AG09319 (cell line): ENCODE measurements around the gene ATCAY.
"Not testable (repeated sequence)": the region's sequence is repeated elsewhere in the genome, so short reads cannot be mapped to it uniquely, and the experiment has no call there.

ENCODE experiments used
- DNase-seq: peaks from one replicate; pipeline ENCODE4 v3.0.0-alpha.2; 2010; ENCODE audit warnings: low read depth; ENCODE audit errors: extremely low read depth
- TF ChIP-seq, protein P1 (sequence below): IDR thresholded peaks from 2 replicates; pipeline ENCODE4 v1.5.1; 2011; ENCODE audit warnings: low read depth, mild to moderate bottlenecking, inconsistent platforms, low read length, moderate library complexity

ATCAY gene

GRCh38 chr19:3919793-3920192 lies 39.3 kb downstream of the ATCAY start:
- TF ChIP-seq, protein P1, sequence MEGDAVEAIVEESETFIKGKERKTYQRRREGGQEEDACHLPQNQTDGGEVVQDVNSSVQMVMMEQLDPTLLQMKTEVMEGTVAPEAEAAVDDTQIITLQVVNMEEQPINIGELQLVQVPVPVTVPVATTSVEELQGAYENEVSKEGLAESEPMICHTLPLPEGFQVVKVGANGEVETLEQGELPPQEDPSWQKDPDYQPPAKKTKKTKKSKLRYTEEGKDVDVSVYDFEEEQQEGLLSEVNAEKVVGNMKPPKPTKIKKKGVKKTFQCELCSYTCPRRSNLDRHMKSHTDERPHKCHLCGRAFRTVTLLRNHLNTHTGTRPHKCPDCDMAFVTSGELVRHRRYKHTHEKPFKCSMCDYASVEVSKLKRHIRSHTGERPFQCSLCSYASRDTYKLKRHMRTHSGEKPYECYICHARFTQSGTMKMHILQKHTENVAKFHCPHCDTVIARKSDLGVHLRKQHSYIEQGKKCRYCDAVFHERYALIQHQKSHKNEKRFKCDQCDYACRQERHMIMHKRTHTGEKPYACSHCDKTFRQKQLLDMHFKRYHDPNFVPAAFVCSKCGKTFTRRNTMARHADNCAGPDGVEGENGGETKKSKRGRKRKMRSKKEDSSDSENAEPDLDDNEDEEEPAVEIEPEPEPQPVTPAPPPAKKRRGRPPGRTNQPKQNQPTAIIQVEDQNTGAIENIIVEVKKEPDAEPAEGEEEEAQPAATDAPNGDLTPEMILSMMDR = no peak
- no peak for DNase-seq

GRCh38 chr19:3923096-3923758 lies 42.7 kb downstream of the ATCAY start:
- TF ChIP-seq, protein P1 = no peak
- no peak for DNase-seq

- DNase-seq = no peak
- TF ChIP-seq, protein P1 = no peak
Observed at GRCh38 chr19:3923912-3924311, 43.4 kb downstream of the ATCAY start.

DNA sequence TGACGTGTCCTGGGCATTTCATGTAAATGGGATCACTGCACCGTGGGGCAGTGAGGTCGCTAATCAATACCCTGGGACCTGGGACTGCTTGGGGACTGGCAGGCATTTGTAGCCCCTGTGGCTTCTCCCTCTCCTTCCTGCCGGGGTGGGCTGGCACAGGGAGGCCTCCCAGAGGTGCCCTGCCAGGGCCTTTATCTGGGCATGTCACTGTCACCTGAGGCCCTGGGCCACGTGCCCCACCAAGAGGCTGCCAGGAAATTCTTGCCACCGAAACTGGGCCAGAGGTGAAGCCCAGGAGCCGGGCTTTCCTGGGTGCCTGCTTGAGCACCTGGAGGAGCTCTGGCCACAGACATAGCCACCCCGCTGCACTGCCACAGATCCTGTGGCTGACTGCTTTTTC lies 50.6 kb downstream of the ATCAY start:
- TF ChIP-seq, protein P1 = no peak

DNA sequence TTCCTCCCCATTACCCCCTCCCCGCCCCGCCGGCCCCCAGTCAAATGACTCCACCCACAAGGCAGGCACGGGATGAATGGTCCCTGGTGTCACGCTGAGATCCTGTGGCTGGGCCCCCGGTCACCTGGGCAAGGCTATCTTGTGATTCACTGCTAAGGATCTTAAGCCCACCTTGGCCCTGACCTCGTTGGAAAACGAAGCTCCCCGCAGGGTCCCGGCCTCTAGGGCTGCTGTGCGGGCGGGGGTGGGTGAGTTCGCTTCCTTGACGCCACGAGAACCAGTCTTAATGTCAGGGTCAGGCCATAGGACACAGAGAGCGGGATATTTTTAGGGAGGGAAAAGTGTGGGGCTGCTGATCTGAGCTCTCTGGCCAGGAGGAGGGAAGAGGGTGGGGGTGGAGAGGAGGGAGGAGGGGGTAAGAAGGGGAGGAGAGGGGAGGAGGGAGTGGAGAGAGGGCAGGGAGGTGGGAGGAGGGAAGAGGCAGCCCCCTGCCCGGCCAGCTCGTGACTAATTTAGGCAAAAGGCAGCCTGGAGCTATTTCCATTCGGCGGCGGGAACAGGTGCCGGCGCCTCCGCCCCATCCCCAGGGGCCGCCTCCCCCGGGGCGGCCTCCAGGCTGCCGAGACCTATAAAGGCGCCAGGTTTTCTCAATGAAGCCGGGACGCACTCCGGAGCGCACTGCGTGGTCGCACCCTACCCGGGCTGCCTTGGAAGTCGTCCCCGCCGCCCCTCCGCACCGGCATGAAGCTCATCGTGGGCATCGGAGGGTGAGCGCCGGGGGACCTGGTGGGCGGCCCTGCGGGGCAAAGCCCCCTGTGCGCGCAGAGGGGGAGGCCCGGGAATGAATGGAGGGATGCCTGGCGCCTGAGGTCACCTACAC lies 52.7 kb downstream of the ATCAY start, which contains the start of gene NMRK2:
NMRK2 (plus strand) TSS at position 139 of the 880 bp plus-strand sequence; CDS start at position 742, 603 bp downstream.
- no peak for DNase-seq
- TF ChIP-seq, protein P1 = no peak

More for the DNA sequence above, 50.6 kb downstream of the ATCAY start:
- DNase-seq = no peak

DNA sequence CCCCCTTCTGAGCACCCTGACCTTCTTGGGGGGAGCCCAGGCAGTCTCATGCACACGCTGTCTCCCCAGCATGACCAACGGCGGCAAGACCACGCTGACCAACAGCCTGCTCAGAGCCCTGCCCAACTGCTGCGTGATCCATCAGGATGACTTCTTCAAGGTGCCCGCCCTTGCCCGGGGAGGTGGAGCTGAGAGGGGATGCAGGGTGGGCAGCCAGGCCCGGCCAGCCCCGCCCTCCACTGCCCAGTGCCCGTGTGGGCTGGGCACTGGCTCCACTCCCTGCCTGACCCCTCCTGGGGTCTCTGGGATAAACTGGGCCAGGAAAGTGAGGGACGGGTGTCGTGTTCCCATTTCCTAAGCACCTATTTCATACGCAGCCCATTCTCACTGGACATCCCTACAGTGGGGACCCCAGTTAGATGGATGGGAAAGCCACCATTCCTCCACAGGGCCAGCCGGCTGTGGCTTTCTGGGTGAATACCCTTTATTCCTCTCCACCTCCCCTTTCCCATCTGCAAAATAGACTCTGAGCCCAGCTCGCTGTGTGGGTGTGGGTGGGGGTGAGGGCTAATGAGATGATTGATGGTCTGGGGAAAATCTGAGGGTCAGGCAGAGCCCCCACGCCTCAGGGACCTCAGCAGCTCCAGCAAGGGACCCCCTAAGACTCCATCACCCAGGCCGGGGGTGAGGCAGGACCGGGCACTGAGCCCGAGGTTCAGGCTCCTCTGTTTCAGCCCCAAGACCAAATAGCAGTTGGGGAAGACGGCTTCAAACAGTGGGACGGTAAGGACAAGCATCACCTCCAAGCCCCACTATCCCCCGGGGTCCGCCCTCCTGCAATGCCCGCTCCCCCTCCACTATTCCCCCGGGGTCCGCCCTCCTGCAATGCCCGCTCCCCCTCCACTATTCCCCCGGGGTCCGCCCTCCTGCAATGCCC lies 56.3 kb downstream of the ATCAY start:
- DNase-seq = no peak
- TF ChIP-seq, protein P1 = no peak

DNA sequence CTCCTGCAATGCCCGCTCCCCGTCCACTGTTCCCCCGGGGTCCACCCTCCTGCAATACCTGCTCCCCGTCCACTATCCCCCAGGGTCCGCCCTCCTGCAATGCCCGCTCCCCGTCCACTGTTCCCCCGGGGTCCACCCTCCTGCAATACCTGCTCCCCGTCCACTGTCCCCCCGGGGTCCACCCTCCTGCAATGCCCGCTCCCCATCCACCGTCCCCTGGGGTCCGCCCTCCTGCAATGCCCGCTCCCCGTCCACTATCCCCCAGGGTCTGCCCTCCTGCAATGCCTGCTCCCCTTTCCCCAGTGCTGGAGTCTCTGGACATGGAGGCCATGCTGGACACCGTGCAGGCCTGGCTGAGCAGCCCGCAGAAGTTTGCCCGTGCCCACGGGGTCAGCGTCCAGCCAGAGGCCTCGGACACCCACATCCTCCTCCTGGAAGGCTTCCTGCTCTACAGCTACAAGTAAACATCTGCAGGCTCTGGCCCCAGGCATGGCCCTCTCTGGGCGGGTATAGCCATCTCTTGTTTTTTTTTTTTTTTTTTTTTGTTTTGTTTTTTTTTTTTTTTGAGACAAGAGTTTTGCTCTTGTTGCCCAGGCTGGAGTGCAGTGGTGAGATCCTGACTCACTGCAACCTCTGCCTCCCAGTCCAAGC lies 57.9 kb downstream of the ATCAY start:
- not testable (repeated sequence) for DNase-seq
